ENCODE data around the gene IL4.
A peak's percentile ranks its signal among the peaks of the same experiment; 100 is the strongest.

Gene IL4

DNA sequence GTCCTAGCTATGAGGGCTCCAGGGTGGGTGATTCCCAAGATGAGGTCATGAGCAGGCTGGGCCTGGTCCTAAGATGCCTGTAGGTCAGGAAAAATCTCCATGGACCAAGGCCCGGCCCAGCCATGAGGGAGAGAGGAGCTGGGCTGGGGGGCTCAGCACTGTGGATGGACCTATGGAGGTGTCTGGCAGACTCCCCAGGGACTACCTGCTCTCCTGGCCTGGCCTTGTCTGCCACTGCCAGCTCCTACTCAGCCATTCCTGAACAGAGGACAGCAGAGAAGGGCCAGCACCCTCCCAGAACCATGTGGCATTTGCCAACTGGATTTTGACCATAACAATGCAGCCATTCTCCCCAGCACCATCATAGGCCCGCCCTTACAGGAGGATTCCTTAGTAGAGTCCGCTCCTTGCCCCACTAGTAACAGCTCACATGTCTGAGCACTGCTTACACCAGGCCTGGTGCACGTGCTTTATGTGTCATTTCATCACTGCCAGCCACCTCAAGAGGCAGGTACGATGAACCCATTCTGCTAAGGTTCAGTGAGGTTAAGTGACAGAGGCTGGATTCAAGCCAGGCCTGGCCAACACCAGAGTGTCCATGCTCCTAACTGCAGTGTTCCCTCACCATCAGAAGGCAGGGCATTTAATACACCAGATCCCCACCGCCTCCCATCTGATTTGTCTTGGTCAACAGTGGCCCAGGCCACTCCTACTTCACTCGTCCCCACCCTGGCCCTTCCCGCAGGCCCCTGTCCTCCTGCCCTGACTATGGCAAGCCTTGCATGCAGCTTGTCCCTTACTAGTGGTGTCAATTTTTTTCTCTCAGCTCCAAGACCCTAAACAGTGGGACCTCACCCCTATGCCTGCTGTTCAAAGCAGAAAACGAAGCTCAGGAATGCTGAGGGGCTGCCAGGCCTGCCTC, 15.1 kb upstream of the IL4 start:
- DNase-seq: peak in 1 of 56 donors; percentile 31

DNA sequence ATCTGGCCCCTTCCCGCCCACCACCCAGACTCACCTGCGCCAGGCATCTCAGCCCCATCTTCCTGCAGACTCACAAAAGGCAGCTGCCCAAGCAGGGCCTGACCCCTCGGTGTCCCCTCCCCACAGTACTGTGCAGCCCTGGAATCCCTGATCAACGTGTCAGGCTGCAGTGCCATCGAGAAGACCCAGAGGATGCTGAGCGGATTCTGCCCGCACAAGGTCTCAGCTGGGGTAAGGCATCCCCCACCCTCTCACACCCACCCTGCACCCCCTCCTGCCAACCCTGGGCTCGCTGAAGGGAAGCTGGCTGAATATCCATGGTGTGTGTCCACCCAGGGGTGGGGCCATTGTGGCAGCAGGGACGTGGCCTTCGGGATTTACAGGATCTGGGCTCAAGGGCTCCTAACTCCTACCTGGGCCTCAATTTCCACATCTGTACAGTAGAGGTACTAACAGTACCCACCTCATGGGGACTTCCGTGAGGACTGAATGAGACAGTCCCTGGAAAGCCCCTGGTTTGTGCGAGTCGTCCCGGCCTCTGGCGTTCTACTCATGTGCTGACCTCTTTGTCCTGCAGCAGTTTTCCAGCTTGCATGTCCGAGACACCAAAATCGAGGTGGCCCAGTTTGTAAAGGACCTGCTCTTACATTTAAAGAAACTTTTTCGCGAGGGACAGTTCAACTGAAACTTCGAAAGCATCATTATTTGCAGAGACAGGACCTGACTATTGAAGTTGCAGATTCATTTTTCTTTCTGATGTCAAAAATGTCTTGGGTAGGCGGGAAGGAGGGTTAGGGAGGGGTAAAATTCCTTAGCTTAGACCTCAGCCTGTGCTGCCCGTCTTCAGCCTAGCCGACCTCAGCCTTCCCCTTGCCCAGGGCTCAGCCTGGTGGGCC, 13.9 kb upstream of the IL4 start:
- DNase-seq: no peak

DNA sequence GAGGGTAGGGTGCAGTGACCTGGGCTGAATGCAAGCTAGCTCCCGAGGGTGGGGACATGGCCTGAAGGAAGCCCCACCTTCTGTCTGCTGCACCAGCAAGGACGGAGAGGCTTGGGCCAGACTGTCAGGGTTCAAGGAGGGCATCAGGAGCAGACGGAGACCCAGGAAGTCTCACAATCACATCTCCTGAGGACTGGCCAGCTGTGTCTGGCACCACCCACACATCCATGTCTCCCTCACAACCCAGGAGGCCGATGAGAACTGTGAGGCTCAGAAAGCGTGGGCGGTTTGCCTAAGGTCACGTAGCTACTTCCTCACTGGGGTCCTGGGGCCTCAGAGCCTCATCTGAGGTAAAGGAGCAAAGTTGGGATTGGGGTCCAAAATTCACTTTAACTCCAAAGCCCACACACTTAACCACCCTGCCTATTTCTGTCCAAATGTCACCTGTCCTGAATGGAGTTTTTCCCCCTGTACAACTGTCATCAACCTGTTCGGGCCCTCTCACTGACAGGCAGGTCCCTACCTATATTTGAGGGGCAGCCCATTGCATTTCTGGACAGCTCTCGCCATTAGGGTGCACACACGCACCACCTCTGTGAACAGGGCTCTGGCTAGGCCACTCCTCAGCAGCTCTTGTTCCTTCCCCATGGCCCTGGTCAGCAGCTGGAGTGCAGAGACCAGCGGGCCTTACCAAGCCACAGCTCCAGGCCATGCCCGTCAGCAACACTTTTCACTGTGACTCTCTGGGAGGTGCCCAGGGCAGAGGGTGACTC, 12.4 kb upstream of the IL4 start:
- no peak for DNase-seq

DNA sequence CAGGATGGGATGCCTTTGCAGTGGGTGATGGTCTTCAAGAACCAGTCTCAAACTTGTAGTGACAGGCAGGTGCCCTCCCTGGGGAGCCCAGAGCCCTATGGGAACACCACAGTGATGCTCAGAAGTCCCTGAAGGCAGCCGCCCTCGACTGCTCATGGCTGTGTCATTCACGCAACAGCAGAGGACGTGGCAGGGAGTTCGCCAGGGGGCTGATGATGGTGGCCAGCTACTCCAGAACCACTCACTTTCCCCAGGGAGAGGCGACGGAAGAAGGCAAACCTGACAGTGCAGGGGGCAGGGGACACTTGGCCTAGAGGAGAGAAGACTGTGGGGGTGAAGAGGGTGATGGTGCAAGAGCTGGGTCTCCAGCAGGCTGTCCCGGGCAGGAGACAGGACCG, 11.8 kb upstream of the IL4 start:
- DNase-seq: no peak

DNA sequence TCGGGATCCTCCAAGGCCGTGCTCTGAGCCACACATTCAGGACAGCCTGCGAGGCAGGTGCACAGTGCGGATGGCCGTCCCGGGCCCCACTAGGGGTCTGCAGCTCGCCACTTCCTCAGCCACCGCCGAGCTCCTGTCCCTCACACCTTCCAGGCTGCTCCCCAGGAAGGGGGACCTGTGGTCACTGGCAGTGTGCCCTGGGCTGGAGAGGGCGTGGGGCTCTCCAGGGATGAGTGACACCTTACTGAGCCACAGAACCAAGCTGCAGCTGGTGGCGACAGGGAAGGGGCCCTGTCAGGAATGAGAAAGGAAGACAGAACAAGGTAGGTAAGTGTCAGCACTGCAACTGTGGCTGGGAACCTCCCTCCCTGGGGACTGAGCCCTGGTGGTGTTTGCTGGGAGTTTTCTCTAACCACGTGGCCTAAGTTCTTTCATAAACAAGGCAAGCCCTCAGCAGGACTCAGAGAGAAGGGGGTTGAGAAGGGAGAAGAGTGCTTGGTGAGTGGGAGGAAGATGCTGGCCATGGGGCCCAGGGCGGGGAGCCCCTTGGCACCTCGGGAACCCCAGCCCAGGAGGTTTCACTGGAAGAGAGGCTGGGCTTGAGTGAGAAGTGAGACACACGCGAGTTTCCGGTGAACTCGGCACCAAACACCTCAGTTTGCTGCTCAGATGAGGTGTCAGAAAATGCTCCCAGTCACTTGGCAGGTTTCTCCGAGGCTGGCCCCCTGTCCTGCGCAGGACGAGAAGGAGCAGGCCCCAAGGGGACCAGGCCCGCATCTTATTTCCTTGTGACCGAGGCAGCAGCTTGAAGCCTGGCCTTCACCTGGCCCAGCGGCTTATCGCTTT, 10.6 kb upstream of the IL4 start:
- DNase-seq: no peak

DNA sequence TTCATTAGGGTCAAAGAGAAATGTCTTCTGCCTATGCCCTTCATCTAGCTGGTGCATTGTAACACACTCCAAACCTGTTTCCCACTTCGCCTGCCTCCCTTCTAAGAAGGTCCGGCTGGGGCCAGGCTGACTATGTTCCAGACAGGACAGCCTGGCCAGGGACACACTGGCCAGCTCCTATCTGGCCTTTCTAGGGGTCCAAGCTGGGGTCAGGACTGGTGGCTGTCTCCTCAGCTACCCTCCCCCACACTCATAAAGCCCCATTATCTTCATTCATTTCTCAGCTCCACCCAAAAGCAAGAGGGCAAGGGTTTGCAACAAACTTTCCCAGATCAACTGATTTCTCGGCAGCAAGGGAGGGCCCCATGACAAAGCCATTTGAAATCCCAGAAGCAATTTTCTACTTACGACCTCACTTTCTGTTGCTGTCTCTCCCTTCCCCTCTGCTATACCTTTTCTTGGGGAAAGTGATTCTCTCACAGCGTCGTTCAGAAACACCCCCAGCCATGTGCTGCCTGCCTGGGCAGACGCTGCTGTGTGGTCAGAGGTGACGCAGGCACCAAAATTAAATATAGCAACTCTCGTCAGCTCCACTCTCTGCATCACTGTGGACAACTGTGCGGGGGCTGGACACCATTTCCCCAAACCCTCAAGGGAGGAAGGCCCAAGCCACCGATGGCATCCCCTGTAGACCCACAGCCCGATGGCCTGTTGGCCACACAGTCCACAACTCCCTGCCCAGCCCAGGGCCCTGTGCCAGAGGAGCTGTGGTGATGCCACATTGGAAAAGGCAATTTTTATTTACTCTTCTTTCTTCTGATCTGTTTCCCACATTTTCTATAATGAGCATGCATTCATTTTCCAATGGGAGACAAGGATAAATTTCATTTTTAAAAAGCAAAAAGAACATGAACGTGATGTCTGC, 9.8 kb upstream of the IL4 start:
- peak in 1 of 56 donors; percentile 7 for DNase-seq

DNA sequence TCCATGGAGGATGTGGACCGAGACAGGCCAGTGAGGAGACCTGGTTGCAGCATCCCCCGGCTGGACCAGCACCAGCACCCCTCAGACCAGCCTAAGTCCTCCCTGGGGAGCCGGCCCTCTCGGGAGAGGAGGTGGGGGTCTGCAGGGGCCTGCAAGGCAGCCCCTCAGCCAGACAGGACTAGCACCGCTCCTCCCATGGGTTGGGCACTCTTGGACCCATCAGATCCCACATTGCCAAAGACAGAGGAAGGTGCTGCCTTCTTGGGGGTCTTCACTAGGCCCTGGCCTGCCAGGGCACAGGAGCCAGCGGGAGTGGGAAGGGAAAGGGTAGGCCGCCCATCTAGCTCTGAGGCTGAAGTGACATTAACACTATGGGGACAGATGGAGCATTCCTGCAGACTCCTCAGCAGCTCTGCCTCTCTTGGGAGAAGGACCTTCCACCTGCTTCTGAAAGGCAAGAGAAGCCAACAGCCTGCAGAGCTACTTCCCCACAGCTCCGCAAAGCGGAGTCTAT, 9.0 kb upstream of the IL4 start:
- no peak for DNase-seq

DNA sequence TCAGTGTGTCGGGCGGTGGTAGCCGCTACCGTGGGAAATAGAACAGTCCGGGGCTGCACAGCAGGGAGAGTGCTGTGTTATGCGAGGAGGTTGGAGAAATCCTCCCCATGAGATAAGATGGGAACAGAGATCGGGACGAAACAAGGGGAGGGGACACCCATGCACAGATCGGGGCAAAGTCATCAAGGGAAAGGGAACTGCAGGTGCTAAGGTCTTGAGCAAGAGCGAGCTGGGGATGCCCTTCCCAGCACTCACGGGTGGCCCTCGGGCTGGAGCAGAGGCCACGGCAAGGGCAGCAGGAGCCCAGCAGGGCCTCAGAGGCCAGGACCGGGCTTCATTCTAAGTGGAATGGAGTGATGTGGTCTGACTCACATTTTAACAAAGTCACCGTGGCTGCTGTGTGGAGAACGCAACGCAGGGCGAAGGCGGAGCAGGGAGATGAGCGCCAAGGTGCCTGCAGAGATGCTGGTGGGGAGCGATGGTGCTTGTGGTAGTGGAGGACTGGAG, 8.2 kb upstream of the IL4 start:
- no peak for DNase-seq

DNA sequence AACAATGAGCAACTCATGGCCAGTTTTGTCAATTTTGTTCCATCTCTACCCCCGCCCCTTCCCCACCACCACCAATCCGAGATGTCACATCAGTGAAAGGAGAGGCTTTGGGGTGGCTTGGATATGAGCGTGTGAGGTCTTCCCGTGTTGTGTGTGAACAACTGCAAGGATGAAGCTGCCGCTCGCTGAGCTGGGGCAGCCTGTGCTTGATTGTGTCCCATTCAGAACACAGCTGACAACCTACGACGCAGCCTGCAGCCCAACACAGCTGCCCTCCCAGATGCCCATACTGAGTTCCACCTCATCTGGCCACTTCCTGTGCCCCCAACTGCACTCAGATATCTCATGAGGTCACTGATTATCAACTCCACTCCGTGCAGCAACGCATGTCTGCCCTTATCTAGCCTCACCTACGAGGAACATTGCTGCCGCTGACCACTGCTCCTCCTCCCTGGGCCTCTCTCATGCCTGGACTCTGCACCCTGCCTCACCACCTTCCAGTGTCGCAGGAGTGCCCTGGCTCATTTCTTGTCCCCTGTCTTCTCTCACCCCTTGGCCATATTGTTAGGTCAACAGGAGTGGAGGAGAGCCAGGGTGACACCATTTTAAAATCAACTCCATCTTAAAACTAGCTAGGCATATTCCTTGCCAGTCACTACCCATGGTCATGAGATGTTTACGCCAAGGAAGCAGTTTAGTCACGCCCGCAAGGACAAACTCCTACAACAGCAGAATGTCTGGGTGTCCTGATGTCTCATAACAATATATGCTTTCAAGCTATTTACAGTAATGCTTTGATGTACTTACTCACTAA, 7.3 kb upstream of the IL4 start:
- DNase-seq: no peak

DNA sequence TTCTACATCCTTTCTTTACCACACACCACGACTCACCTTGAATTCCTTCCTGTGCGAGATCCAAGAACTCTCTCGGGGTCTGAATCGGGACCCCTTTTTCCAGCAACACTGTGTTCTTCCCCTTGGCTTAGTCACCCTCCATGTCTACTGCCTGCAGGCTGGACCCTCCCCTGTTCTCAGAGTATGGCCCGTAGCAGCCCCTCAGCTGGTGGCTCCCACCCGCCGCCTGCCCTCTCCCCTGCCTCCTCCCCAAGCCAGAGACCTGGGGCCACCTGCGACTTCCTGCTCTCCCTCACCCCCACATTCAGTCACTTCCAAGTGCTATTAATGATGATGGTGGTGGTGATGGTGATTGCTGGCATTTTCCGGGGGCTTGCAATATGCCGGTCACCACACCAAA, 6.5 kb upstream of the IL4 start:
- DNase-seq: no peak

DNA sequence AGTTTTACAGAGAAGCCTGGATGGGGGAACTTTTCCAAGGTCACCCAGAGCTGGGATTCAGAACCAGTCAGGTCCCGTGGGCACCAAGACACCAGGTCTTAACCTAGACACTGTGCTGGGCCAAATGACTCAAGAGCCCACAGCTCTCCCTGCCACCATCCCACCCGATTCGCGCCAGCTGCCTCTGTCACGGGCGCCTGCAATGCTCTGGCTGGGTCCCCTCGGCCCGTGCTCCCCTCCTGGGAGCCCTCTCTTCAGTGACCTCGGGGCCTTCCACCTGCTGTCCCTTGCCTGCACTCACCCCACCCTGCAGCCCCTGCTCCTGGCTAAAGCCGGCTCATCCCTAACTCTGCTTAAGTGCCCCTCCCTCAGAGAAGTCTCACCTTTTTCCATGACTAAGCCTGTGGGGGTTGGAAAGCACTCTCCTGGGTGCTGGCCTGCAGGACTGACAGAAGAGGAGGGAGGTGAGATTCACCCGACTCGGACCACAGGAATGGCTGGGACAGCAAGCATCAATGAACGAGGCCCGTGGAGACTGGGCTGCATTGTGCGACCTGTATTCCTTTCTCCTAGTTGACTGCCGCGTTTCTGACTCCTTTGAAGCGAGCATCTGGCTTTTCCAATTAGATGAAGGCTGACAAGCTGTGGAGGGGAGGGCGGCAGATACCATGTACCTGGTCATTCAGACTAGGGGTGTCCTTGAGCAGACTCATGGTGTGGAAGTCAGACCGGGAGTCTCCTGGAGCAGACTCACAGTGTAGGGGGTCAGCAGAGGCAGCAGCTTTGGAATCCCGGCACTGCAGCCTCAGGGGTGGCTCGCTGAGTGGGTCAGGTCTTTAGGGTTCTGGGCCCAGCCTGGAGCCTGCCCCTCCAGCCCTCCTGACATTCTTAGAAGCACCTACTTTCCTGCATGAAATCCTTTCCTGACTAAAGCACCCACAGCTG, 5.8 kb upstream of the IL4 start:
- DNase-seq: no peak

GRCh38 chr5:132668706-132669454, 4.9 kb upstream of the IL4 start:
- DNase-seq: no peak

- no peak for DNase-seq
Measured at GRCh38 chr5:132669455-132669820, 4.4 kb upstream of the IL4 start.

- no peak for DNase-seq
Measured at GRCh38 chr5:132669966-132670882, 3.6 kb upstream of the IL4 start.

DNA sequence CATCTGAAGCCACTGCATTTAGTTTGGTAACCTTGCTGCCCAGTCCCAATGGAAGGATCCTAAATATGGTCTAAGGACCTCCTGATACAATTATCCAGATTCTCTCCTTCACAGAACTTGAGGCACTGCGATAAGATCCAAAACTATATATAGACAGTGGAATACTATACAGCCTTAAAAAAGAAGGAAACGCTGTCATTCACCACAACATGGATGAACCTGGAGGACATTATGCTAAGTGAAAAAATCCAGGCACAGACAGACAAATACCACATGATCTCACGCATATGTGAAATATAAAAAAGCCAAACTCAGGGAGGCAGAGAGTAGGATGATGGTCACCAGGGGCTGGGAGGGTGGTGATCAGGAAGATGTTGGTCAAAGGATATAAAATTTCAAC, 2.8 kb upstream of the IL4 start:
- no peak for DNase-seq
